Measurements from ENCODE around the gene ACOXL. TPM values are rescaled to one million over a fixed set of nuclear protein-coding genes. Genes with fewer than 3 reads are reported as not detected.

ACOXL gene
- total and polyA plus RNA-seq, 2 donors (not counting 3 experiments of a cell fraction or from before 2014, with no cell fraction given), result not detected

GRCh38 chr2:111068435-111069058 is 336.2 kb downstream of the ACOXL start:
- no peaks in the 10 kb centered on the region for H3K9me1 ChIP-seq (replicated peaks; ENCODE audit: control insufficient read depth, extremely low read depth, insufficient read depth, low read length)
- TF ChIP-seq POLR2AphosphoS5 (IDR thresholded peaks at IDR 0.05; ENCODE audit: insufficient read depth, low read depth, low read length), result no peak
- TF ChIP-seq EZH2 (IDR thresholded peaks at IDR 0.05; ENCODE audit: borderline replicate concordance, low read depth, low read length, severe bottlenecking), result no peak
- TF ChIP-seq CTCF (IDR thresholded peaks at IDR 0.05; ENCODE audit: extremely low read depth in 1 of 2, insufficient read depth in 1 of 2, low read depth in 1 of 2, low read length in 2 of 2), result no peak
- no peak for TF ChIP-seq FOS (IDR thresholded peaks at IDR 0.05; ENCODE audit: borderline replicate concordance, insufficient read depth, low read length)
- TF ChIP-seq JUN (IDR thresholded peaks at IDR 0.05; ENCODE audit: borderline replicate concordance, insufficient read depth, insufficient read length, low read depth), result no peak
- TF ChIP-seq, protein P1, sequence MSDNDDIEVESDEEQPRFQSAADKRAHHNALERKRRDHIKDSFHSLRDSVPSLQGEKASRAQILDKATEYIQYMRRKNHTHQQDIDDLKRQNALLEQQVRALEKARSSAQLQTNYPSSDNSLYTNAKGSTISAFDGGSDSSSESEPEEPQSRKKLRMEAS (IDR thresholded peaks at IDR 0.05; ENCODE audit: insufficient read depth, insufficient read length), result no peak
- TF ChIP-seq GATA2 (IDR thresholded peaks at IDR 0.05; ENCODE audit: insufficient read depth, insufficient read length, low read depth, low read length), result no peak
- no peak for TF ChIP-seq POLR2A (IDR thresholded peaks at IDR 0.05; ENCODE audit: low read depth, low read length)
- TF ChIP-seq MYC (IDR thresholded peaks at IDR 0.05; ENCODE audit: low read depth, low read length), result no peak
- H3K27ac ChIP-seq (ENCODE audit: insufficient read depth, low read depth, low read length), result no peak overlapping the region
- no peak for FAIRE-seq
- CTCF ChIA-PET, result interaction anchor here (1.1 kb wide), 1 partner anchor 23 kb away, joined by 3 read pairs; no protein-coding TSS in a partner anchor
- no peaks in the 10 kb centered on the region for H3K27me3 ChIP-seq (ENCODE audit: control insufficient read depth in 2 of 2, insufficient read depth in 2 of 2, low read length in 2 of 2)
- H4K20me1 ChIP-seq (replicated peaks; ENCODE audit: control insufficient read depth, extremely low read depth, insufficient read depth, low read length), result no peaks in the 10 kb centered on the region
- no peaks in the 10 kb centered on the region for H3K9me3 ChIP-seq (replicated peaks; ENCODE audit: control insufficient read depth, insufficient read depth, low read length)
- no peaks in the 10 kb centered on the region for H3K36me3 ChIP-seq (ENCODE audit: control insufficient read depth in 2 of 2, extremely low read depth in 1 of 2, insufficient read depth in 2 of 2, low read length in 2 of 2)
- no peak overlapping the region for H2AFZ ChIP-seq (ENCODE audit: low read depth, low read length)
- DNase-seq (ENCODE audit: low read depth, low spot score), result no peak
- BruUV-seq (replicated peaks), result no TSS peak
- intact Hi-C loops (cut with micrococcal nuclease), result no loop called here
- H3K4me1 ChIP-seq (ENCODE audit: control insufficient read depth, extremely low read depth, insufficient read depth, low read length), result peaks cover 22% of the 10 kb centered on the region
- no peak overlapping the region for H3K9ac ChIP-seq (replicated peaks; ENCODE audit: extremely low read depth, insufficient read depth, low read length)
- H3K4me2 ChIP-seq (ENCODE audit: insufficient read depth, low read length), result no peak overlapping the region
- H3K79me2 ChIP-seq (ENCODE audit: control insufficient read depth, insufficient read depth, low read length), result no peaks in the 10 kb centered on the region
- POLR2A ChIA-PET, result no interaction called here
- dilution Hi-C loops (cut with MboI; ENCODE audit: extremely low pct_ligation_motif_present, low sequenced_read_pairs), result no loop called here
- no peak overlapping the region for H3K4me3 ChIP-seq (replicated peaks in 1 of 3; ENCODE audit: insufficient read depth in 1 of 3, low read depth in 1 of 3, low read length in 3 of 3)
